IPS DF 4.7 (cell line): Measurements from ENCODE around the gene TEX52.

Experiments used
- DNase-seq: peaks from one replicate; pipeline ENCODE4 v3.0.0-alpha.2; 2013; ENCODE audit warnings: low spot score; ENCODE audit errors: extremely low read depth

TEX52 gene

DNA sequence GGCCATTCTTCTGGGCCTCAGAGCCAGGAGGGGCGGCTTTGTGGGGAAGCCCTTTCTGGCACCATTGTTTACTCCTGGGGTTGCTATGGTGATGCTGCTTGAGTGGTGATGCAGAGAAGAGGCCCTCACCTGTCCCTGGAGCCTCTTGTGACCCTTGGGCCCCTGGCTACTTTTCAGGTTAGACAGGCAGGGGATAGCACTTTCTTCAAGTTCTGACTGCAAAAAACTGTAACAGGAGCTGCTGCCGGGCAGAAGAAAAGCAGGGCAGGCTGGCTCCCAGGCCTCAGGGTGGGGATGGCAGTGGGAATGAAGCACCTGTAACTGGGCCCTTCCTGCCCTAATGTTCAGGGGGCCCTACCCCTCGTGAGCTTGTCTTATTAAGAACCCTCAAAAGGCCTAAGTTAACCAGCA, at the start of gene TEX52:
TSS of gene TEX52 (minus strand) at position 19 of the 411 bp plus-strand sequence. CDS start at position 6, 13 bp downstream.
- DNase-seq: no peak

DNA sequence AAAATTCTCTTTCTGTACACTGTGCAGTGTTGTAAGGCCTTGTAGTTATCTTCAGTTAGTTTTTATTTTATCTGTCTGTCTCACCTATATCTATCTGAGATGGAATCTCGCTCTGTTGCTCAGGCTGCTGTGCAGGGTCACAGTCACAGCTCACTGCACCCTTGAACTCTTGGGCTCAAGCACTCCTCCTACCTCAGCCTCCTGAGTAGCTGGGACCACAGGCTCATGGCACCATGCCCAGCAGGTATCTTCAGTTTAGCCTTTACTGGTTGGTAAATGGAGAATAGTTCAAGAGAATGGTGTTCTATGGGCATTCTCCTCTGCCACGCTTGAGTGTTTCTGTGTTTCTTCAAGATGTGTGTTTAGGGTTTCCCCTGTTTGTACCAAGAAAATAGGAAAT, 47.4 kb upstream of the TEX52 start:
- DNase-seq: no peak

DNA sequence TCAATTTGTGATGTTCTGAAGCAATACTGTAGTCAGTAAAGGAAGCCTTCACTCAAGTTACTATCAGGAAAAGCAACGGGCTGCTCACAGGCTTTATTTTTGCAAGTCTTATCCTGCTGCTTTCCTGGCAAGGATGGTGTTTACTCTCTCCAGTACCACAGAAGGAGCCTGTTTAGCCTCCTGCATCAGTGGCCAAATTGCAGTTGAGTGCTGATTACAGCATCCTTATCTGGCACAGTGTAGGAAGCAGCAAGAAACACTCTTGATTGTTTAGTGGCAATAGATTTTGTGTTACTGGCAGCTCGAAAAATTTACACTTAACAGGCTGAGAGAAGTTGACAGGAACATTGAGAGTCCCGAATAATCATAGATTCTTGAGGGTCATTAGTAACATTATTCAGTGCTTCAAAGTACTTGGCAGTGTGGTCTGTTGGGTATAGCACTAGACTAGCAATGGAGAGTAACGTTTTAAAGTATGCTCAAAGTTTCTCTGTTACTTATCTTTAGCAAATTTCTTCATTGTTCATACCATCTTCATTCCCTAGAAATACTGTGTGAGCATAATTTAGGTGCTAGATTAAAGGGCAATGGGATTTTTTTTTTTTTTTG, 45.5 kb upstream of the TEX52 start:
- no peak for DNase-seq

DNA sequence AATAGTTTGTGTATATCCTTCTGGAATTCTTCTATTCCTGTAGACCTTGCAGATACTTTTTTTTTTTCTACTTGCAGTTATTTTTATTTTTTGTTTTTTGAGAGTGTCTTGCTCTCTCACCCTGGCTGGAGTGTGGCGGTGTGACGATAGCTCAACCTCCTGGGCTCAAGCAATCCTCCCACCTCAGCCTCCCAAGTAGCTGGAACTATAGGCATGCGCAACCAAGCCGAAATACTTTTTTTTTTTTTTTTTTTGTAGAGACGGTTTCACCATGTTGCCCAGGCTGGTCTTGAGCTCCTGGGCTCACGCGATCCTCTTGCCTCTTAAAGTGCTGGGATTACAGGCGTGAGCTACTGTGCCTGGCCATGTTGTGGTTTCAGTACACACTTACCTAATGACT, 43.8 kb upstream of the TEX52 start:
- no peak for DNase-seq

DNA sequence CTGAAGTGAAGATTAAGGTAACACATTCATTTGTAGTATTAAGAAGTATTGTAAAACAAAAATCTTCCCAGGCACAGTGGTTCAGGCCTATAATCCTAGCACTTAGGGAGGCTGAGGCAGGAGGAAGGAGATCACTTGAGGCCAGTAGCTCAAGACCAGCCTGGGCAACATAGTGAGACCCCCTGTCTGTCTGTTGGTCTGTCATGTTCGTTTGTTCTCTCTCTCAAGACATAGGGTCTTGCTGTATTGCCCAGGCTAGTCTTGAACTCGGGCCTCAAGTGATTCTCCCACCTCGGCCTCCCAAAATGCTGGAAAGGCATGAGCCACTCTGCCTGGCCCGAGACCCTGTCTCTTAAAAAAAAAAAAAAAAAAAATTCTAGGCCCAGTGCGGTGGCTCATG, 40.6 kb upstream of the TEX52 start:
- DNase-seq: no peak

DNA sequence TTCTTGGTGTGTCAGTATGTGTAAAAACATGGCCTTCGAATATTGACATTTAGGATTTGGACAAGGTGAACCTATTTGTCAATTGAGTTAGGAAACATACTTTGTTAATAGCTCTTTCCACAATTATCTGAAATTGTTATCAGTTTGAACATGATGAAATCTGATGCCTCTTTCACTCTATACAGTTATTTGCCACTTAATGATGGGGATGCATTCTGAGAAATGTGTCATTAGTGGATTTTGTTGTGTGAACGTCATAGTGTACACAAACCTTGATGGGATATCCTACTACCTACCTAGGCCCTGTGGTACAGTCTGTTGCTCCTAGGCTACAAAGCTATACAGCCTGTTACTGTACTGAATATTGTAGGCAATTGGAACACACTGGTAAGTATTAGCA, 38.7 kb upstream of the TEX52 start:
- DNase-seq: no peak

DNA sequence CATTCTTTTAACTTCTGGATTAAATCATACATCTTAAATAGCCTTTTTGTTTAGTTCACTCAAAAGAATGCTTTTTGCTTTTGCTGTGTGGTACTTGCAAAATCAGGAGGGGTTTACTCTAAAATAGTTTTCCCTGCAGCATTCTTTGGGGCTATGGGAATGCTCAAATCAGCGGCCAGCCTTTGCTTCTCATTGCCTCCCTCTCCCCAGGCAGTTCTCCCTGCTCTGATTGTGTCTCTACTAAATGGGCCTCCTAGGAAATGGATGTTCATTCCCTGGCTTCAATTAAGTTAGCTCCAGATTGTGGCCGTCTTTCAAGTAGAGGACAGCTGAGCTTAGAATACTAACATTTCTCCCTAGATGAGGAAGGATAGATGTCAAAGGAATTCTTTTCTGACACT, 38.2 kb upstream of the TEX52 start:
- DNase-seq: no peak

DNA sequence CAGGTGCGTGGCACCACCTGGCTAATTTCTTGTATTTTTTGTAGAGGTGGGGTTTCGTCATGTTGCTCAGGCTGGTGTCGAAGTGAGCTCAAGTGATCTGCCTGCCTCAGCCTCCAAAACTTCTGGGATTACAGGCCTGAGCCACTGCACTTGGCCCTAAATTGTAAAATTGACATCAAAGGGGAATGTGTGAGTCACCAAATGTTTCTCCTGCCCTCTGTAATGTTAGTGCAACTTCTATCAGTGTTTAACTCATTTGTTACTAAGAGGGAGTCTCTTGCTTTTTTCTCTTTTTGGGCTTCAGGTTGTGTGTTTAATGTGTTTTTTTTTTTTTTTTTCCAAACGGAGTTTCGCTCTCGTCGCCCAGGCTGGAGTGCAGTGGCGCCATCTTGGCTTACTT, 36.2 kb upstream of the TEX52 start:
- no peak for DNase-seq

DNA sequence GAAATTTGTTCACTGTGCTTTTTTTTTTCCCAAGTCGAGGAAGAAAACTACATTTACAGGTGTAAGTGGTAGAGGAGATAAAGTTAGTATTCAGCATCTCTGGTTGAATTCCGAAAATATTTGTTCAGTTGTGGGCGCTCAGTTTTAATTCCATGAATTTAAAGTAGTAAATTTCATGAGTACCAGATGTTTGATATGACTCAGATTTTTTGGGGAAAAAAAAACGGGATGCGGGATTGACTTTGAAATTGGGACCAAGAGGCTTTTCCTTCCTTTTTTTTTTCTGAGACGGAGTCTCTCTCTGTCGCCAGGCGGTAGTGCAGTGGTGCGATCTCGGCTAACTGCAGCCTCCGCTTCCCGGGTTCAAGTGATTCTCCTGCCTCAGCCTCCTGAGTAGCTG, 35.4 kb upstream of the TEX52 start:
- DNase-seq: no peak

DNA sequence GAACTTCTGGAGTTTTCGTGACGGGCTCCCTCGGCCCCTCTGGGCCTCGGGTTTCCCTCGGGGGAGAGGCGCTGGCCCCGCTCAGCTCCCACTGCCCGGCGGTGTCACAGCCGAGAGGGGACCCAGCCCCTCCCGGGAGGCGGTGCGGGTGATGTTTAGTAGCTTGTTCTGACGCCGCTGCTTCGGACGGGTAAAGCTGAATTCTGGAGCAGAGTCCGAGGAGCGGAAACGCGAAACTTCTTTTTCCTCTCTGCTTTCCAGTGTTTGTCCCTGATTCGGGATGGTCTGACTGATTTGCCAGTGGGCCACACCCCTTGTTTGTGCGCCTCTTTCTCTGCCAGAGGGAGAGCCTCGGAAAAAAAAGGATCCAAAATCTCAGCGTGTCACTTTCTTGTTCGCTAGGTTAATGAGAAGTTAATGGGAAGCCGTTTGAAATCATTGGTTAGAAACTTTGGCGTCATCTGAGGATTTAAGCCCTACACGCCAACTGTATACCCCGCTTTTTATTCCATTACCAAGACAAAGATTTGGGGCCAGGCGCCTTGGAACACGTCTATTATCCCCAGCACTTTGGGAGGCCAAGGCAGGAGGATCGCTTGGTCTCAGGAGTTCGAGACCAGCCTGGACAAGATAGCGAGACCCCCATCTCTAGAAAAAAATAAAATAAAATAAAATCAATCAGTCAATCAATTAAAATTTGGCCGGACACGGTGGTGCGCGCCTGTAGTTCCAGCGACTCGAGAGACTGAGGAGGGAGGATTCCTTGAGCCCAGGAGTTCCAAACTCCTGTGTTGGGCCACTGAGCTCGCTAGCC, 34.6 kb upstream of the TEX52 start:
- no peak for DNase-seq

DNA sequence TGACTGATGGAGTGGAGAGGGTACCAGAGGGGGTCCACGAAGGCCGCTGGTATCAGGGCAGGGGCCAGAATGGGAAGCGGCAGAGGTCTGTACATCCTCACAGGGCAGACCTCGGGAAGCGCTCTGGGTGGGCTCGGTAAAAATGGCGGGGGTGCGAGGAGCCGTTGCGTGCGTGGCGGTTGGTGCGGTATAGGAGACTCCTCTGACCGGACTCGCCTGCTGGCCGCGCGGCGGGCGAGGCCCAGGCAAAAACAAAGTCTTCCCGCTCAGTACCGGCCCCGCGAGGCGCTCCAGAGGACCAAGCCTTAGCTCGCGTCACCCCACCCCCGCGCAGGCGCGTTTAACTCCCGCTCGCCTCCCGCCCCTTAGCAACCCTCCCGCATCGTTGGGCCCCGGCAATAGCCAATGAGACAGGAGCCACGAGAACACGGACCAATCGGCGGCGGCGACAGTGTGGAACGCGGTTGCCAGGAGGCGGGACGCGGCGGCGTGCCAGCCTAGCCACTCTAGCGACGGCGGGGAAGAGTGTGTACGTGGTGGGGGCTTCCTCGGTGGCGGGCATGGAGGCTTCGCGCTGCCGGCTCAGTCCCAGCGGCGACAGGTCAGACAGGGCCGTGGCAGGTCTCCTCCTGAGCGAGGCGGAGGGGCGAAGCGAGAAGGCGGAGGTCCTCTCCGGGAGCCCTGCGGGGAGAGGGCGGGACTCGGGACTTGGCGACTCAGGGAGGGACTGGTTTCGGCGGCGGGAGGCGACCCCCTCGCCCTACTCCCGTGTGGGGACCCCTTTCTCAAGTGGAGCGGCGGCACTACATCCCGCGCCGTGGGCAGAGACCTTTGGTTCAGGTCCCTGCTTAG, 33.8 kb upstream of the TEX52 start, which contains the start of gene TULP3:
TSS of gene TULP3 (plus strand) at position 504 of the 852 bp plus-strand sequence. CDS start at position 561, 57 bp downstream.
- DNase-seq: peak; percentile 81

DNA sequence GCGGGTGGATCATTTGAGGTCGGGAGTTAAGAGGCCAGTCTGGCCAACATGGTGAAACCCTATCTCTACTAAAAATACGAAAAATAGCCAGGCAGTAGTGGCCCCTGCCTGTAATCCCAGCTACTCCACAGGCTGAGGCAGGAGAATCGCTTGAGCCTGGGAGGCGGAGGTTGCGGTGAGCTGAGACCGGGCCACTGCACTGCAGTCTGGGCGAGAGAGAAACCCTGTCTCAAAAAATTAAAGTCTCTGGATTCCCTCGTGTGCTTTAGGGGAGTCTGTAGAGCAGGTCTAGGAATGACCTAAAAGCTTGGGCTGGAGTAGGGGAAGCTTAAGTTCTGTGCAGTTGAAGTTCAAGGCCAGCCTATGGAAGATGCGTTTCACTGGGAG, 33.2 kb upstream of the TEX52 start:
- DNase-seq: no peak

DNA sequence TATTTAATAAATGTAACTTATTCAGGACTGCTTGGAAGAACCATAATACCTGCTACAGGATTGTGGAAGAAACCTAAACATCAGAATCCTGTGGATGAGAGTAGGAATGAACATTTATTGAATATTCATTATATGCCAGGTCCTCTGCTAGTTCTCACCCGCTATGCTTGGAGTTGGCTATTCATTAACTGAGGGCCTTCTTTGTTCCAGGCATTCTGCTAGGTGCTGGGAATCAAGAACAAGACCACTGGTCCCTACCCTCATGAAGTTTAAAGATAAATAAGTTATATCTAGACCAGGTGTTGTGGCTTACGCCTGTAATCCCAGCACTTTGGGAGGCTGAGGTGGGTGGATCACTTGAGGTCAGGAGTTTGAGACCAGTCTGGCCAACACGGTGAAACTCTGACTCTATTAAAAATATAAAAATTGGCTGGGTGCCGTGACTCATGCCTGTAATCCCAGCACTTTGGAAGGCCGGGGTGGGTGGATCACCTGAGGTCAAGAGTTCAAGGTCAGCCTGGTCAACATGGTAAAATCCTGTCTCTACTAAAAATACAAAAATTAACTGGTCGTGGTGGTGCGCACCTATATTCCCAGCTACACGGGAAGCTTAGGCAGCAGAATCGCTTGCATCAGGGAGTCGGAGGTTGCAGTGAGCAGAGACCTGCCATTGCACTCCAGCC, 30.1 kb upstream of the TEX52 start:
- no peak for DNase-seq

DNA sequence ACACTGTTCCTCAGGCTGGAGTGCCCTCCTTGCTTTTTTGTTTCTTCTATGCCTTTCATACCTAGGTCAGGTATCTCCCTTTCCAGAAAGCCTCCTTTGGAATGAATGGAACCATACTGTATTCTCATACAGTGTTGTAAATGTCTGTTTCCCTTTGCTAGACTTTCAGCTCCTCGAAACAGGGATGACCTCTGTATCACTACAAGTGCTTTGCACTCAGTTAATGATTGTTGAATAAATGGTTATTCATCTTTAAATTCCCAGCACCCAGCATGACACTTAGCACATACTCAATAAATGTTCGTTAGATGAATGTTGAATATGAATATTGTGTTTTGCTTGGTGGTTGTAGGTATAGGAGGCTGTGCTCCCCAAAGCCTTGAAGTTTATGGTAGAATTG, 28.0 kb upstream of the TEX52 start:
- no peak for DNase-seq

DNA sequence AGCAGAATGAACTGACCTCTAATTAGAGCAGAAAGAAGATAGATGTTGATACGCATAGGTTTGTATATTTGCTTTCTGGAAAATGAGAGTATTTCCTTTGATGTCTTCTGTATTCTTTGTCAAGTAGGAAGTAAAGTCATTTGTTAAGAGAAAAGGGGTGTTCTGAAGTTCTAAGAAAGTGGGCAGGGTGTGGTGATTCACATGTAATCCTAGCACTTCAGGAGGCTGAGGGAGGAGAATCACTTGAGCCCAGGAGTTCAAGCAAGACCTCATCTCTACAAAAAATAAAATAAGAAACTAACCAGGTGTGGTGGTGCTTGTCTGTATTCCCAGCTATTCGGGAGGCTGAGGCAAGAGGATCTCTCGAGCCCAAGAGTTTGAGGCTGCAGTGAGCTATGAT, 23.0 kb upstream of the TEX52 start:
- no peak for DNase-seq

DNA sequence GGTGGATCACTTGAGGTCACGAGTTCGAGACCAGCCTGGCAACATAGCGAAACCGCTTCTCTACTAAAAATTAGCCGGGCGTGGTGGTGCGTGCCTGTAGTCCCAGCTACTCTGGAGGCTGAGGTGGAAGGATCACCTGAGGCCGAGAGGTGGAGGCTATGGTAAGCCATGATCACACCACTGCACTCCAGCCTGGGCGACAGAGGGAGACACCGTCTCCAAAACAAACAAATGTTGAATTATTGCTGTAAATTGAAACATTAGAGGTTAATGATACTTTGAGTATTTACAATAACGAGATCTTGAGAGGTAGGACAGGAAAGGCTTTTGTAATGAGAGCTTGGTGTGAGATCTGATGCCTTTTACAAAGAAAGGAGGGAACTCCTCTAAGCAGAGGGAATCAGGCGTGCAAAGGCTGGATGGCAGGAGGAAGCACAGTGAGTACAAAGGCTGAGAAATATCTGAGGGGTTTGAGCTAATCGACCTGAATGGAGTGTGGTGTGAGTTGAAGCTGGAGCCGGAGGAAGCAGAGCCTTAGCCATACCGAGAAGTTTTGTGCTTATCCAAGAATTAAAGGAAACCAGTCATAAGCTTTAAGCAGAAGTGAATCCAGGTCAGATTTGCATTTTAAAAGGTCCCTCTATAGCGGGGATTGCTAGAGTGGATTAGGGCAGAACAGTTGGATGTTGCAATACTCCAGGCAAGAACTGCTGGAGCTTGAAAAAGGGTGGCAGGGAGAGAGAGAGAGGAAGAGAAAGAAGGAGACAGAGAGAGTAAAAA, 21.3 kb upstream of the TEX52 start:
- DNase-seq: no peak

DNA sequence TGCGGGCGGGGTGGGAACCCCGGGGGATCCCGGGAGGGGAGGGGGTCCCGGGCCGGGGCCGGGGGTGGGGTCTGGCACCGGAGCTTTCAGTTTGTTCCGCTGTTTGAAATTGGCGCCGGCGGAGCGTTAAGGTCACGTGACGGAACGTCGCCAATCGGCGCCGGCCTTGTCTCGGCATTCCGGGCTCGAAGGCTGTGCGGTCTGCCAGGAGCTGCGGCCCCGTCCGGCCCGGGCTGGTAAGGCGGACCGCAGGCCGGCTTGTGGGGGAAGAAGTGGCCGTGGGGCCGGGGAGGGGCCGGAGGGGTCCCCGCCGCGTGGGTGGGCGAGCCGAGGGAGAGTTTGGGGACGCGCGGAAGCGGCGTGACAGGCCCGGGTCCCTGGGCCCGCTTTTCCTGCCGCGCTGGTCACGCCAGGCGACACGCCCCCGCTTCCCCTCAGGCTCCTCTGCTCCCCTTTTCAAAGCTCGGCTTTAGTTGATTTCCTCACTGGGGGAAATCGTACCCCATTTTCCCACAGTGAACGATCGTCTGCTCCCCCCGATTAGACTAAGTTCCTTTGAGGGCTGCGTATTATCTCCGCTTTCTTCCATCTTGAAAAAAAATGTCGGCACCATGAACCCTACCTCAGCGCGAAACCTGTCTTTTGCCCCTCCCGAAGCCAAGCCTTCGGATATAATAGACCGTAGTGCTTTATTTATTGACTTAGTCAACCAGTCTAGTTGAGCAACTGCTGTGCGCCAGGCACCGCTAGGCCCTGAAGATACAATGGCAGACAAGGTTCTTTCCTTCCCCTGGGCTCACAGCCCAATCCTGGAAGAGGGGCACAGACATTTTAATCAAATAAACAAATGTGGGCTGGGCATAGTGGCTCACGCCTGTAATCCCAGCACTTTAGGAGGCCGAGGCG, 20.5 kb upstream of the TEX52 start, which contains the start of the genes FOXM1 and RHNO1:
TSS of gene FOXM1 (minus strand) at position 128 of the 906 bp plus-strand sequence. CDS start 2,696 bp downstream, outside the sequence.
TSS of gene RHNO1 (plus strand) at position 177 of the 906 bp plus-strand sequence. CDS start 8,144 bp downstream, outside the sequence.
- no peak for DNase-seq

DNA sequence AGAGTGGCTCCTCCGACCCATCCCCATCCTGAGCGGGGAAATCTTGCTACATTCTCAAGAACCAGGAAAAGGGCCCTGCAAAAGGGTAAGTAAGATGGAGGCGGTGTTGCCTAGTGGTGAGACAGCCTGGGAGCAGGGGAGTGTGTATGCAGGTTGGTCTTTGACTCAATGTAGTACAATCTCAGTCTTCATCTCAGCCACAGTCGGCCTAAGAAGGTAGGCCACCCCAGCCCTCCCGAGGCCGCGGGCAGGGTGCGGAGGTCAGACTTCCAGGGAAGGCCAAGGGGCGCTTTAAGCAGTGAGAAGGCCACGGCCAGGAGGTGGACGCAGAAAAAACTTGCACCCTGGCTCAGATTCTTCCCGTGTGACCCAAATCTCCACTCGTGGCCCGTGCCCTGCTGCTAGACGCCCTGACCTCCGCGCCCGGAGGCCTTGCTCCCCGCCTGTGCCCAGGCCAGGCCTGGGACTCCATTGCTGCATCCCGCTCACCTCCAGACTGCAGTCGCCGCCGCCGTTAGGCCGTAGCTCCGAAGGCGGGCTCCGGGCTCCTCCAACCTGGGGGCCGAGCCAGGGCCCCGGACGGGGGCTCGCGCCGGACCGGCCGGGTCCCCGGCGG, 19.7 kb upstream of the TEX52 start:
- no peak for DNase-seq
